NOMO-1 treated with DMSO at 0.1 percent for 48 hours (cell line): ENCODE measurements around the gene MEIKIN.
"Not testable (repeated sequence)": the region's sequence is repeated elsewhere in the genome, so short reads cannot be mapped to it uniquely, and the experiment has no call there.

Experiments used
- DNase-seq: peaks from one replicate; lab custom pipeline; 2025; ENCODE audit not compliant: unreplicated experiment; lab: John Stamatoyannopoulos, UW

The MEIKIN gene

DNA sequence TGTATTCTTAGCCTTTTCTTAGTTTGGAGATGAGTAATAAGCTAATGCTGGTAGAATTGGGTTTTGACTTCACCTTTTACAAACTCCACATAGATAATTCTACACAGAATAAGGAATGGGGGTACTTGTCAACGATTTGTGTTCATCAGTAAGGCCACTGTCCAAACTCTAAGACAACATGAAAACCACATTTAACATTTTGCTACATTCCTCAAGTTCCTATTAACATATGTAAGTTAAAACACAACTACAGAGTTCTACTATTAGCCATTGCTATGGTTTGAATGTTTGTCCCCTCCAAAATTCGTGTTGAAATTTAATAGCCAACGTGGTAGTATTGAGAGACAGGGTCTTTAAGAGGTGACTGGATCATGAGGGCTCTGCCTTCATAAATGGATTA, 31.9 kb downstream of the MEIKIN start:
- DNase-seq = no peak

DNA sequence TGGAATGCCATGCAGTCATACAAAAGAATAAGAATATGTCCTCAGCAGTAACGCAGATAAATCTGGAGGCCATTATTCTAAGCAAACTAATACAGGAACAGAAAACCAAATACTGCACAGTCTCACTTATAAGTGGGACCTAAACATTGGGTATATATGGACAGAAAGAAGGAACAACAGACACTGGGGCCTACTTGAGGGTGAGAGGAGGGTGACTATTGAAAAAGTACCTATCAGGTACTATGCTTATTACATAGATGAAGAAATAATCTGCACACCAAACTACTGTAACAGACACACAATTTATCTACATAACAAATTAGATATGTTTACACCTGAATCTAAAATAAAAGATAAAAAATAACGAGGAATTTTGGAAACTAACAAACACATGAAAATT, 38.8 kb downstream of the MEIKIN start:
- no peak for DNase-seq

DNA sequence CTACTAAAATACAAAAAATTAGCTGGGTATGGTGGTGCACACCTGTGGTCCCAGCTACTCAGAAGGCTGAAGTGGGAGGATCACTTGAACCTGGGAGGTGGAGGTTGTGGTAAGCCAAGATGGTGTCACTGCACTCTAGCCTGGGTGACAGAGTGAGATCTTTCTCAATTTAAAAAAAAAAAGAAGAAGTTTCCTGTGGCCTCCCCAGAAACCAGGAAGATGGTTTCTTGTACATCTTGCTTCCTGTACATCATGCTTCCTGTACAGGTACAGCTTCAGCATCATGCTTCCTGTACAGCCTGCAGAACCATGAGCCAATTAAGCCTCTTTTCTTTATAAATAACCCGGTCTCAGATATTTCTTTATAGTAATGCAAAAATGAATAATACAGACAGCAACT, 43.2 kb downstream of the MEIKIN start:
- not testable (repeated sequence) for DNase-seq

DNA sequence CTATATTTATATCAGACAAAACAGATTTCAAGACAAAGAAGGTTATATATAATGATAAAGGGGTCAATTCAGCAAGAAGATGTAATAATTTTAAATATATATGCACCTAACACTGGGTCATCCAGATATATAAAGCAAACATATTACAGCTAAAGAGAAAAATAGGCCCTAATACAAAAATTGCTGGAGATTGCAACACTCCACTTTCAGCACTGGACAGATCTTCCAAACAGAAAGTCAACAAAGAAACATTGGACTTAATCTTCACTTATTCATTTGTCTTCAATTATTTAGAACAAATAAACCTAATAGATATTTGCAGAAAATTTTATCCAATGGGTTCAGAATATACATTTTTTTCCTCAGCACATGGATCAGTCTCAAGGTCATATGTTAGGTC, 45.8 kb downstream of the MEIKIN start:
- DNase-seq = no peak

DNA sequence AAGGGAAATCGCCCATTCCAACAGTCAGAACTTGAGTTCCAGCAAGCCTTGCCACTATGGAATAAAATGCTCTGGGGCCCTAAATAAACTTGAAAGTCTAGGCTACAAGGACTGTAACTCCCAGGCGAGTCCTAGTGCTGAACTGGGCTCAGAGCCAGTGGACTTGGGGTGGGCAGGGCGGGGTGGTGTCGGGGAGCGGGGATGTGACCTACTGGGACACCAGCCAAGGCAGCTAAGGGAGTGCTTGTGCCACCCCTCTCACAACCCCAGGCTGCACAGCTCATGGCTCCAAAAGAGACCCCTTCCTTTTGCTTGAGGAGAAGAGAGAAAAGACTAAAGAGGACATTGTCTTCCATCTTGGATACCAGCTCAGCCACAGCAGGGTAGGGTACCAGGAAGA, 61.5 kb downstream of the MEIKIN start:
- no peak for DNase-seq

DNA sequence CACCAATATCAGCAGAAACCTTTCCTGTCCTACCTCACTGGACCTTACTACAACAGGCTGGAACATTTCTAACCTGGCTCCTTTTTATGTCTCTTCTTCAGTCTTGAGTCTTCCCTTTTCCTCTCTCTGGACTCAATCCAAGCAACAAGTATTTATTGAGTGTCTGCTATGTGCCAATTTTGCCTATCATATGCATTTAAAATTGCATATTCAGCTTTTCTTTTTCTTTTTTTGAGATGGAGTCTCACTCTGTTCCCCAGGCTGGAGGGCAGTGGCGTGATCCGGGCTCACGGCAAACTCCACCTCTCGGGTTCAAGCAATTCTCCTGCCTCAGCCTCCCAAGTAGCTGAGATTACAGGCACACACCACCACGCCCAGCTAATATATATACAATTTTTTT, 65.8 kb downstream of the MEIKIN start:
- DNase-seq = no peak

DNA sequence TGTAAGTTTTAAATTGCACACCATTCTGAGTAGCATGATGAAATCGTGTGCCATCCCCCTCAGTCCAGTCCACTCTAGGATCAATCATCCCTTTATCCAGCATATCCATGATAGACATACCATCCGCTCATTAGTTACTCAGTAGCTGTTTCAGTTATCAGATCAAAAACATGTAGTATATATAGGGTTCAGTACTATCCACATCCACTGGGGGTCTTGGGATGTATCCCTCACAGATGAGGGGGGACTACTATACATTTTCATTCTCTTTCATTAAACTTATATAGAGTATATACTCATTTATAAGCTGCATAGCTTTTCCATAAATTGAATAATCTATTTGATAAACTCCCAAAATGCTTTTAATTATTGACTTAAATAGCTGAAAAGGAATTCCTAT, 67.6 kb downstream of the MEIKIN start:
- no peak for DNase-seq

DNA sequence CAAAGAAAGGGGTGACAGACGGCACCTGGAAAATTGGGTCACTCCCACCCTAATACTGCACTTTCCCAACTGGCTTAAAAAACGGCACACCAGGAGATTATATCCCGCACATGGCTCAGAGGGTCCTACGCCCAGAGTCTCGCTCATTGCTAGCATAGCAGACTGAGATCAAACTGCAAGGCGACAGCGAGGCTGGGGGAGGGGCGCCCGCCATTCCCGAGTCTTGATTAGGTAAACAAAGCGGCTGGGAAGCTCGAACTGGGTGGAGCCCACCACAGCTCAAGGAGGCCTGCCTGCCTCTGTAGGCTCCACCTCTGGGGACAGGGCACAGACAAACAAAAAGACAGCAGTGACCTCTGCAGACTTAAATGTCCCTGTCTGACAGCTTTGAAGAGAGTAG, 74.2 kb downstream of the MEIKIN start:
- not testable (repeated sequence) for DNase-seq

DNA sequence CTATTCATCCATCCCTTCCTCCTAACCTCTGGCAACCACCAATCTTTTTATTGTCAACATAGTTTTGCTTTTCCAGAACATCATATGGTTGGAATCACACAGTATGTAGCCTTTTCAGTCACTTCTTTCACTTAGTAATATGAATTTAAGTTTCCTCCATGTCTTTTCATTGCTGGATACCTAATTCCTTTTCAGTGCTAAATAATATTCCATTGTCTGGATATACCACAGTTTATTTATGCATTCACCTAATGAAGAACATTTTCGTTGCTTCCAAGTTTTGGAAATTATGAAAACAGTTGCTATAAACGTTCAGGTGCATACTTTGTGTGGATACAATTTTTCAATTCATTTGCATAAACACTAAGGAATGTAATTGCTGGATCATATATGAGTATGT, 77.9 kb downstream of the MEIKIN start:
- no peak for DNase-seq

DNA sequence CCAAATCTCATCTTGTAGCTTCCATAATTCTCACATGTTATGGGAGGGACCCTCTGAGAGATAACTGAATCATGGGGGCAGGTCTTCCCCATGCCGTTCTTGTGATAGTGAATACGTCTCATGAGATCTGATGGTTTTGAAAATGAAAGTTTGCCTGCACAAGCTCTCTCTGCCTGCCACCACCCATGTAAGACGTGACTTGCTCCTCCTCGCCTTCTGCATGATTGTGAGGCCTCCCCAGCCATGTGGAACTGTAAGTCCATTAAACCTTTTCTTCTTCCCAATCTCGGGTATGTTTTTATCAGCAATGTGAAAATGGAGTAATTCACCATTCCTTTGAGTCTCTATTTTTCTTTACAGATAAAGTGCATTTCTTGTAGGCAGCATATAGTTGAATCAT, 81.8 kb downstream of the MEIKIN start:
- DNase-seq = no peak

DNA sequence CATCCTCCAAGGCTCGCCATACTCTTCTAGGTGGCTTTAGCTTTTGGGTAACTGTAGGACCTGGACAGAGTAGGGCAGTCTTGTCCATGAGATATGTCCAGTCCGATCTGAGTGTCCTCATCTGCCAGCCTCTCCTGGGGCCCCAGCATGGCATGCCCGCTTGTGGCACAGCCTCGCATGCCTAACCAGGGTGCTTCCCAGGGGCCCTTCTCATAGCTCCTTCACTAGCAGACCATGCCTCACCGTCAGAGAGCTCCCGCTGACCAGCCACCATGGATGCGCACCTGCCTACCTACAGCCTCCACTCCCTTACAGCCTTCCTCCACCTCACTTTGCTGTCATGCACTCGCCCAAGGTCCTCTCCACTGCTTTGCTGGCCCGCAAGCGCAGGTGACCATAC, 88.1 kb downstream of the MEIKIN start:
- no peak for DNase-seq

DNA sequence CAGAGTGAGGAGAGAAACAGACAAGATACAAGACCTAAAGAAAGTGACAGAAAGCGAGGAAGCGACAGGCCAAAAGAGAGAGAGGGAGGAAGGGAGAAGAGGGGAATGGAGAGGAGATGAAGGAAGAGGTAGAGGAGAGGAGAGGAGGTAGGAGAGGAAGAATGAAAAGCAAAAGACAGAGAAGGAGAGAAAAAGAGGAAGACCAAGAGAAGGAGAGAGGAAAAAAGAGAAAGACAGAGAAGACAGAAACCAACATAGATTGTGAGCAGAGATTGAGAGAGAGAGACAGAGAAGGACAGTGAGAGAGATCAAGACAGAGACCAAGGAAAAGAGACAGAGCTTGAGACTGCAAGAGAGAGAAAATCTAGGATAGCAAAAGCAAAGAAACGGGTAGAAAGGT, 90.0 kb downstream of the MEIKIN start:
- DNase-seq = no peak

DNA sequence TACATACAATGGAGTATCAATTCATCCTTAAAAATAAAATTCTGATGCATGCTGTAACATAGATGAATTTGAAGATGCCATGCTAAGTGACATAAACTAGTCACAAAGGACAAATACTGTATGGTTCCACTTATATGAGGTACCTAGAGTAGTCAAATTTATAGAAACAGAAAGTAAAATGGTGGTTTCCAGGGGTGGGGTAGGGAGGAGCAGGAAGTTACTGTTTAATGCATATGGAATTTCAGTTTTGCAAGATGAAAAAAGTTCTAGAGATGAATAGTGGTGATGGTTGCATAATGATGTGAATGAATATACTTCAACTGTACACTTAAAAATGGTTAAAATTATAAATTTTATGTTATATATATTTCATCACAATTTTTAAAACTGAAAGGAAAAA, 91.3 kb downstream of the MEIKIN start:
- peak; percentile 47 for DNase-seq

DNA sequence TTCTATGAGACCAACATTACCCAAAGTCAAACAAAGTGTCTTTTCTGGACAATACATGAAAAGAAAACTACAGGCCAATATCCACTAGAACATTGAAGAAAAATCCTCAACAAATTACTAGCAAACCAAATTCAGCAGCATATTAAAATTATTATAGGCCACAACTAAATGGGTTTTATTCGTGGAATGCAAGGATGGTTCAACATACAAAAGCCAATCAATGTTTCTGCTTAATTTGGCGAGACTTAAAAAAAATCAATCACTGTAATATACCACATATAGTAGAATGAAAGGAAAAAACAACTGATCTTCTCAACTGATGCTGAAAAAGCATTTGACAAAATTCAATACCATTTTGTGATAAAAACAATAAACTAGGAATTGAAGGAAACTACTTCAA, 96.8 kb downstream of the MEIKIN start:
- no peak for DNase-seq

DNA sequence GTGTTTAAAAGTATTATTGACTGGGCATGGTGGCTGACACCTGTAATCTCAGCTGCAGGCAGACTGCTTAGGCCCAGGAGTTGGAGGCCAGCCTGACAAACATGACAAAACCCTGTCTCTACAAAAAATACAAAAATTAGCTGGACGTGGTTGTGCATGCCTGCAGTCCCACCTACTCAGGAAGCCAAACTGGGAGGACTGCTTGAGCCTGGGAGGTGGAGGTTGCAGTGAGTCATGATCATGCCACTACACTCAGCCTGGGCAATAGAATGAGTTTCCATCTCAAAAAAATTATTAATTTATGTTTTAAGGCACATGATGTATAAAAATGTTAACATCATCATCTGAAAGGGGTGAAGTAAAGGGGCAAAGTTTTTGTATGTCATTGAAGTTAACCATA, 98.9 kb downstream of the MEIKIN start:
- no peak for DNase-seq

DNA sequence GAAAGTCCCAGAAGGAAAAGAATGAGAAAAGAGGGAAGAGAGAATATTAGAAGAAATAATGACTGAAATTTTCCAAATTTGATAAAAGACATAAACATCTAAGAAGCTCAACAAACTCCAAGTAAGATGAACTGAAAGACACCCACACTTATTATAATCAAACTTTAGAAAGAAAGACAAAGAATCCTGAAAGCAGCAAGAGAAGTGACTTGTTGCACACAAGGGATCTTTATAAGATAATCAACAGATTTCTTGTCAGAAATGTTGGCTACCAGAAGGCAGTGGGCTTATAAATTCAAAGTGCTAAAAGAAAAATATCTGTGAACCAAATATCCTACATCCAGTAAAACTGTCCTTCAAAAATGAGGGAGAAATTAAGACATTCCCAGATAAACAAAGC, 99.6 kb downstream of the MEIKIN start:
- DNase-seq = no peak

DNA sequence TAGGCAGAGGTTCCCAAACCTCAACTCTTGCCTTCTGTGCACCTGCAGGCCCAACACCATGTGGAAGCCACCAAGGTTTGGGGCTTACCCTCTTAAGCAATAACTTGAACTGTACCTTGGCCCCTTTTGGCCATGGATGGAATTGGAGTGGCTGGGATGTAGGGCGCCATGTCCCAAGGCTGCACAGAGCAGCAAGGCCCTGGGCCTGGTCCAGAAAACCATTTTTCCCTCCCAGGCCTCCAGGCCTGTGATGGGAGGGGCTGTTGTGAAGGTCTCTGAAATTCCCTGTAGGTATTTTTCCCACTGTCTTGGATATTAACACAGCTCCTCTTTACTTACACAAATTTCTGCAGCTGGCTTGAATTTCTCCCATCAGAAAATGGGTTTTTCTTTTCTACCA, 102.5 kb downstream of the MEIKIN start:
- not testable (repeated sequence) for DNase-seq

DNA sequence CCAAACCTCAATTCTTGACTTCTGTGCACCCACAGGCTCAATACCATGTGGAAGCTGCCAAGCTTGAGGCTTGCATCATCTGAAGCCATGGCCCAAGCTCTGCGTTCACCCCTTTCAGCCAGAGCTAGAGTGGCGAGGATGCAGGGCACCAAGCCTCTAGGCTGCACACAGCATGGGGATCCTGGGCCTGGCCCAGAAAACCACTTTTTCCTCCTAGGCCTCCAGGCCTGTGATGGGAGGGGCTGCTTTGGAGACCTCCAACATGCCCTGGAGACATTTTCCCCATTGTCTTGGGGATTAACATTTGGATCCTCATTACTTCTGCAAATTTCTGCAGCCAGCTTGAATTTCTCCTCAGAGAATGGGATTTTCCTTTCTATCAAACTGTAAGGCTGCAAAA, 112.8 kb downstream of the MEIKIN start:
- DNase-seq = not testable (repeated sequence)

DNA sequence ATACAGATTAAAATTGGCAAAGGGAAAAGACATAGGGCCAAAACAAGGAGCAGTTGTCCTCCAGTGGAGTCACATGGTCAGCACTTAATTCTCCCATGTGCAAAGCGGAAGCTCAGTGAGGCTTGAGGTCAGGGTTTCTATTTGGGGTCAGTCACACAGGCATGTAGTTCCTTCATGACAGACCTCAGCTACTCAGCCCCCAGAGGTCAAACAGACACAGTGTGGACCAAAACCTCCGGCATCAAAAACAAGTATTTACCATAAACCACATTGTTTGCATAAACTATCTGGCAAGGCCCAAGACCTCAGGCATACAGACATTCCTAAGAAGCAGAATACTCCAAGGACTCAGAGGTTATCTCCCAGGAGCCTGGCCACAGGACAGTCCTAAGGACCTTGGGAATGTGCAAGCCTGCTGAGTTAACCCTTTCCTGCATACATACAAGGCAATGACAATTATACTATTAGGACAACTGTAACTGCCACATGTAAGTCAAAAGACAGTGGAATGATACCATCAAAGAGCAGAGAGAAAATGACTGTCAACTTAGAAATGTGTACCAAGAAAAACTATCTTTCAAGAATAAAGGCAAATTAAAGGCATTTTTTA, 120.0 kb downstream of the MEIKIN start:
- no peak for DNase-seq

DNA sequence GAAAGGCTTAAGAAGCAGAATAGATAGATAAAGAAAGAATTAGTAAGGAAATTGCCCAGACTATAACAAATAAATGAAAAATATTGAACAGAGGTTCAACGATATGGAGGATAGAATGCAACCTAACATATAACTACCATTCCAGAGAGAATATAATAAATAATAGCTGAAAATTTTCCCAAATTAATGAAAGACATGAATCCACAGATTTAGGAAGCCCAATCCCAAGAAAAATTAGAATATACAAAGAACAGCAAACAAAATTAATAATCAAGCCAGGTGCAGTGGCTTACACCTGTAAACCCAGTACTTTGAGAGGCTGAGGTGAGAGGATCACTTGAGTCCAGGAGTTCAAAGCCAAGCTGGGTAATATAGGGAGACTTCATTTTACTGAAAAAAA, 120.8 kb downstream of the MEIKIN start:
- no peak for DNase-seq

DNA sequence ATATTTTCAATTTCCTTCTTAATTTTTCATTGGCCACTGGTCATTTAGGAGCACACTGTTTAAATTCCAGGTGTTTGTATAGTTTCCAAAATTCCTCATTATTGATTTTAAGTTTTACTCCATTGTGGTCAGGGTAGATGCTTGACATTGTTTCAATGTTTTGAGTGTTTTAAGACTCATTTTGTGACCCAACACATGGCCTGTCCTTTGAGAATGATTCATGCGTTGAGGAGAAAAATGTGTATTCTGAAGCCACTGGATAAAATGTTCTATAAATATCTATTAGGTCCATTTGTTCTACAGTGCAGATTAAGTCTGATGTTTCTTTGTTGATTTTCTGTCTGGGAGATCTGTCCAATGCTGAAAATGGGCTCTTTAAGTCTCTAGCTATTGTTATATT, 124.2 kb downstream of the MEIKIN start:
- DNase-seq = no peak

DNA sequence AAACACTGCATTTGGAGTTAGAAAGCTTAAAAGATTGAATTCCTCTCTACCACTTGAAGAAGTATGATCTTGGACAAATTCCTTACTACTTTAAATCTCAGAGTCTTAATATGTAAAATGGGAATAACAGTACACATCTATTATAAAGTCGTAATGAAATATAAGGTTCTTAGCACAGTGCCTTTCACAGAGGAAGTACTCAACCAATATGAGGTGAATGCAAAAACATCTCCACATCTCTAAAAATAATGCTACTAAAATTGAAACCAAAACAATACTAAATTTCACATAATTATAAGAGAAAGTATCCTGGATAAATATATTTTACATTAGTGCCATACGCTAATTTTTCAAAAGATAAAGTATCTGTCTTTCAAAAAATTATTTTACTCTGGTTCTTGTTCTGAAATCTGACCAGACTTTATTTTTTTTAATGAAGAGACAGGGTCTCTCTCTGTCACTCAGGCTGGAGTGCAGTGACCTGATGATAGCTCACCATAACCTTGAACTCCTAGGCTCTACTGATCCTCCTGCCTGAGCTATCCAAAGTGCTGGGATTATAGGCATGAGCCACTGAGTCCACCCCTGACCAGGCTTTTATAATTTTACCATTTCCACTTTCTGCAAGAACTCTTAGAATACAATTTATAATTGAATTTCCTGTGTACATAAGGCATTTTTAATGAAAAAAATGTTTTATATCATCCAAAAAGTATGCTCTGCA, 127.3 kb downstream of the MEIKIN start:
- DNase-seq = no peak

DNA sequence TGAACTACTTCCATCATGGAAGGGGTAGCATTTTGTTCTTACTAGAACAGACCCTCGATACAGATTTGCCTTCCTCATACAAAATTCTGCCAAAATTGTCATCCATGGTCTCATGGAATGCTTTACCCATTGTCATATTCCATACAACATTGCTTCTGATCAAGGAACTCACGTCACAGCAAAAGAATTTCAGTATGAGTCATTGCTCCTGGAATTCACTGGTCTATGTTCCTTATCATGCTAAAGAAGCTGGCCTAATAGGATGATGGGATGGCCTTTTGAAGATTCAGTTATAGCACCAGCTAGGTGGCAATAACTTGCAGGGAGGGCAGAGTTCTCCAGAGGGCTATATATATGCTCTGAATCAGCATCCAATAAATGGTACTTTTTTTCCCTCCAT, 130.5 kb downstream of the MEIKIN start:
- DNase-seq = no peak
